Measurements from ENCODE around the gene SYTL3.
"Not testable (repeated sequence)": the region's sequence is repeated elsewhere in the genome, so short reads cannot be mapped to it uniquely, and the experiment has no call there.

Gene SYTL3

DNA sequence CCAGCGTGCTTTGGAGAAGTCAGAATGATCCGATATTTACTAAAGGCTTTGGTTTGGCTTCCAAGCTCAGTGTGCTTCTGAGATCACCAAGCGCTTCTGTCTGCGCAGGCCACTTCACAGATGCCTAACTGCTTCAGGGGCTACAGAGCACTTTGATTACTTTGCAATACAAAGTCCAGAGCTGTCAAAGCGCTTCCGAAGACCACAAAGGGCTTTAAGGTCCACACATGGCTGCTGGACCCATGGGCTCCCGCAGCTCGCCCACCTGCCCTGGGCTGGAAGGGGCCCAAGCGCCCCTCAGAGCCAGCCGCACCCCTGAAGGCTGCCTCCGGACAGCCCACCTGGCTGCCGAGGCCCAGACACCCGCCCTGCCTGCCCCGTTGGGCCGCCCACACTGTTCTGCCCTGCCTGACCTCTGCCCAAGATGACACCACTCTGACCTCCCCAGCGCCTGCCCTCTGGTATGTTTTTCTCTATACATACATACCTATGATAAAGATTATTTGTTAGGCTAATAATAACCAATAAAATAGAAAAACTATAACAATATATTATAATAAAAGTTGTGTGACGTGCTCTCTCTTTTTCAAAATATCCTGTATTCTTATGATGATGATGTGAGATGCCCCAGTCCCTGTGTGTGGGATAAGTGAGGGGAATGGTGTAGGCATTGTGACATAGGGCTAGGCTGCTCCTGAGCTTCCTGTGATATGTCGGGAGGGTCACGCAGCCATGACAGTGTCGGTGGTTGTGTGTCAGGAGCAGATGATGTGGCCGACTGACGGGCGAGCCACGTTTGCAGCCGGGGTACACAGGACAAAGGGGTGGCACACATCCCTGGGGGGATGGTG lies 27.9 kb upstream of the SYTL3 start:
- DNase-seq (ENCODE audit: low spot score) = no peak

DNA sequence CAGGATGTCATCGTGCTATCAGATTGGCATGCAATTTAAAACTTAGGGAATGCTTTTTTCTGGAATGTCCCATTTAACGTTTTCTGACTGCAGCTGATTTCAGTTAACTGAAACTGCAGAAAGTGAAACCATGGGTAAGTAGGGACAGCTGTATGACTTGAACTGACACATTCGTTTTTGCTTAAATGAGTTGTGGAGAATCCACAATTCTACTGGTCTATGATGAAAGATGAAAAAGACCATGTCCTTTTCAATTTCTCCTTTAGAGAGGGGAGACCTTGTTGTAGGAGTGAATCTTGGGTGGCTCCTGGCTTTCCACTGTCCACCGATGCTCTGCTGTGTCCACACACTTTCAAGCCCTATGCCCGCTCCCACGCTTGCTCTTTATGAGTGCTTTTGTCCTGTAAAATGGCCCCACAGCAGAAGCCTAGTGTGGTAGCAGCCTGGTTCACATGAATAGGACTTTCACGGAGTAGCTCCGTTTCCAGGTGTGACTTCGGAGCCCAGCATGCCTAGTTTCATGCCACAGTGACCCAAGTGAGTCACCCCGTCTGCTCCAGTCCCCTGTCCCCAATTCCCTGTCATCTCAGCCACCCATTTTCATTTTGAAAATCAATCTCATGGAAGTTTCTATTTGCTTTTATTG lies 27.2 kb upstream of the SYTL3 start:
- no peak for DNase-seq (ENCODE audit: low spot score)

DNA sequence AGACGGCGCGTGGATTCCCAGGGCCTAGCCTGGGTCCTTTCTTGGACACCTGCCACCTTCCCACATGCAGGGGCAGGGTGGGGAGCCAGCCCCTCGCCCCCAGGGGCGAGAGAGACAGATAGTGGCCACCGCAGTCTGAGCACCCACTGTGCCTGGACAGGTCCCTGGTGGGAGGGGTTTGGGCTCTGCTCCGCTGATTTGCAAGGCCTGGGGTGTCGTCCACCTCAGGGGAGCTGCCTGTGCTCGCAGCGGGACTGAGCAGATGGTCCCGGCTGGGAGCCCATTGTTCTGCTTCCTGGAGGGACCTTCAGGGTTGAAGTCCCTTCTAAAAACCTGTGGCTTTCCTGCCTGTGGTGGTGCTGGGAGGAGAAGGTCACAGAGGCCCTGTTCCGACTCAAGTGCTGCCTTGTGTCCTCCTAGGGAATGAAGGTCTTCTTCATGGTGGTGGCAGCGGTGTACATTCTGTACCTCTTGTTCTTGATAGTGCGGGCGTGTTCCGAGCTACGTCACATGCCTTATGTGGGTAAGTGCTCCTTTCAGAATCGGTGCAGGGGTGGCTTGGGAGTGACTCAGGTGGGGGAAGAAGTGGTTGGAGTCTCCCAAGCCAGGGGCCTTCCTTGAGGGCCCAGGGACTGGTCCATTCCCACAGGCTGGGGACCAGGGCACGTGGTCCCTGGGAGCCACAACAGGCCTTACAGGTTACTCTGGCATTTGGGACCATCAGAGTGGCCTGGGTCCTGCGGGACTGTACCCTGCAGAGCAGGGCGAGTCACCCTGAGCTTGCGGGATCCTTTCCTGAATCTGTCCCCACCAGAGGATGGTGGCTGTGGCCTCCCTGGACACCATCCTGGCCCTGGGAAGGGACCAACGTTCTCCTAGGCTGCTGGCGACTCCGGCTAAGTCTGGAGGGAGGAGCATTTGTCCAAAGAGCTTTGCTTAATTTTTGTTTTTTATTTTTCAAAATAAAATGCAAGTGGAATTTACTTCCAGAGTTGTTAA lies 24.9 kb upstream of the SYTL3 start:
- no peak for DNase-seq (ENCODE audit: low spot score)

DNA sequence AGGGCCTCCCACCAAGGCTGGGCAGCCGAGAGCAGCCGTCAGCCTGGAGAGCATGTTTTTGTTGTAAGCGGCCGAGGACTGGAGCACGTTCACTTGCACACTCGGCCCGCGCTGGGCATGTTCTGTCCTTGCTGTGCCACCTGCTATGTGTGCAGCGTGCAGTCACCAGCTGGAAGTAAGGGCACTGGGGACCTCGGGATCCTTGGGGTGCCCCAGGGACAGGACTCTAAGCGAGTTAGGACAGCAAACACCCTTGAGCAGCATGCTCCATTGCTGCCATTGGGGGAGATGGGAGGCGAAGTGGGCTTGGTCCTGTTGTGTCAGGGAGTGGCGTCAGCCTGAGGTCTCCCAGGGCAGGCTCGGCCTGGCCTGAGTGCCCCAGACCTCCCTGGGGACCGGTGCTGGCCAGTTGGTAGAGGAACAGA lies 24.0 kb upstream of the SYTL3 start:
- DNase-seq (ENCODE audit: low spot score) = no peak

DNA sequence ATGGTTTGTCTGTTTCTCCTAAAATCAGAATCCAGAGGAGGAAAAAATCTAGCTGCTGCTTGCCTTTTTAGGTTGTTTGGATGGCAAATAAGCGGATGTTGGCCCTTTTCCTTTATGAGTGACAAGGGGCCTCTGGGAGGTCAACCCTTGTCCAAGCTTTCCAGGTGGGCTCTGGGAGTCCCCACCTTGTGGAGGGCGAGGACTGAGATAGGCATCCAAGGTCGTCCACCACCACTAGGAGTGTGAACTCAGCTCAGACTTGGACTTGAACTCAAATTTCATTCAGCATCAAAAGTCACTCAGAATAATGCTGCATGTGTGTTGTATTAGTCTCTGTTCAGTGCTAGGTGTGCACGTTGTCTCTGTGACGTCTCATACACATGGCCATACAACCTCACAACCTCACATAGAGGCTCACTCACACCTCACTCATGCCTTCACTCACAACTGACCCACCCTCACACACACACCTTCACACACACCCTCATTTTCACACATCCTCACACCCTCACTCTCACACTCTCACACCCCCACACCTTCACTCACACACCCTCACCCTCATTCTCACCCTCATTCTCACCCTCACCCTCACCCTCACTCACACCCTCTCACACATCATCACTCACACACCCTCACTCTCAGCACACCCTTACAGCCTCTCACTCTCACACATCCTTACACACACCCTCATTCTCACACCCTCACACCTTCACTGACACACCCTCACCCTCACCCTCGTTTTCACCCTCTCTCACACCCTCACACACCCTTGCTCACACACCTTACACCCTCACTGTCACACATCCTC lies 23.3 kb upstream of the SYTL3 start:
- no peak for DNase-seq (ENCODE audit: low spot score)

DNA sequence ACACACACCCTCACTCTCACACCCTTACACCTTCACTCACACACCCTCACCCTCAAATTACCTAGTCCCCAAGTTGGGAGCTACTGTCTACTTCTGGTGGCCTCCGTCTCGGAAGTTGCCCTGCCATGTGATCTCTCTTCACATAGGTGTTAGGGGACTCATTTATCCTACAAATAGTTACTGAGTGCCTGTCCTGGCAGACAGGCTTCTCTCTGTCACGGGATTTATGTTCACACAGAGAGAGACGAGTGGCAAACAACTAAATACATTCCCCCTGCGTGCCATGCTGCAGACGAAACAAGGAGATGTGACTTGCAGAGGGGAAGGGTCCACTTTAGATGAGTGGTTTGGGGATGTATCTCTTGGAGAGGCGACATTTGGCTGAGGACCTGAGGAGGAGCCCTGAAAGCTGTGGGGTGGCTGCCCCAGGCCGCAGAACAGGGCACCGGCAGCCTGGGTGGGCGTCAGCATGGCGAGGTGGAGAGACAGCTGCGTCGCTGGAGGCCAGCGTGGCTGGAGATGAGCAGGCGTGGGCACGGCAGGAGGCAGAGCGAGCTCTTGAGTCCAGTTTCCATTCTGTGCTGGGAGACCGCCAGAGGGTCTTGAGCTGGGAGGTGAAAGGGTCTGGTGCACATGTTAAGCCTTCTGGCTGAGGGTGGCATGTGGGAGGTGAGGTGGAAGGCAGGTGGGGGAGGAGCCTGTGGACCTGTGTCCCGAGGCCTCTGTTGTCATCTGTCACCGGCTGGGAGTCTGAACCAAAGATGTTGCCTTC lies 22.5 kb upstream of the SYTL3 start:
- DNase-seq (ENCODE audit: low spot score) = no peak

DNA sequence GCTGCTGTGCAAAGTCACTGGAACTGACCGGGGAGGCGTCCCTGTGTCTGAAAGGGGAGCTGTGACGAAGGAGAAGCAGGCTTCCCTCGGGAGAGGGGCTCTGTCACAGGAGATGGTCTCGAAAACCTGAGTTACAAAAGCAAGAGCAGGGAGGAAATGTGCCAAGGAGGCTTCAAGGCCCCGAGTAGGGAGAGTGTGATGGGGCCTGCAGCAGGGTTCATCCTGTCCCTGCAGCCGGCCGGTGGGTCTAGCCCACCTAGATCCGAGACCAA lies 22.0 kb upstream of the SYTL3 start:
- no peak for DNase-seq (ENCODE audit: low spot score)

DNA sequence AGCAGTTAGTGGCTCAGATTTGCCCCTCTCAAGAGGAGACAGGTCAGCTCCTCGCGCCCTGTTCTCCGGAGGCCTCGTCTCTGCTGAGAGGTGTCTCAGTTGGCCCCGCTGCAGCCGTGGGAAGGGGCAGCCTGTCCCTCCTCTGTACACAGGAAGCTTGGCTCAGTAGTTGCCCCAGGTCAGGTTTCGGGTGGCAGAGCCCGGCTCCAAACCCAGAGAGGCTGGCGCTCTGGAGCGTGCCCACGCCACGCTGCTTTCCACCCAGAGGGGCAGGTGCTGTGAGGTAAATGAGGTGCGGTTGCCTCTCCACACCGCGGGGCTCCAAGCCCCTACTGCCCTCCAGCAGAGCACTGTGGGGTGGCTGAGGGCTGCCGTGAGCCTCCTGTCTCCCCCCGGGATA lies 21.3 kb upstream of the SYTL3 start:
- no peak for DNase-seq (ENCODE audit: low spot score)

DNA sequence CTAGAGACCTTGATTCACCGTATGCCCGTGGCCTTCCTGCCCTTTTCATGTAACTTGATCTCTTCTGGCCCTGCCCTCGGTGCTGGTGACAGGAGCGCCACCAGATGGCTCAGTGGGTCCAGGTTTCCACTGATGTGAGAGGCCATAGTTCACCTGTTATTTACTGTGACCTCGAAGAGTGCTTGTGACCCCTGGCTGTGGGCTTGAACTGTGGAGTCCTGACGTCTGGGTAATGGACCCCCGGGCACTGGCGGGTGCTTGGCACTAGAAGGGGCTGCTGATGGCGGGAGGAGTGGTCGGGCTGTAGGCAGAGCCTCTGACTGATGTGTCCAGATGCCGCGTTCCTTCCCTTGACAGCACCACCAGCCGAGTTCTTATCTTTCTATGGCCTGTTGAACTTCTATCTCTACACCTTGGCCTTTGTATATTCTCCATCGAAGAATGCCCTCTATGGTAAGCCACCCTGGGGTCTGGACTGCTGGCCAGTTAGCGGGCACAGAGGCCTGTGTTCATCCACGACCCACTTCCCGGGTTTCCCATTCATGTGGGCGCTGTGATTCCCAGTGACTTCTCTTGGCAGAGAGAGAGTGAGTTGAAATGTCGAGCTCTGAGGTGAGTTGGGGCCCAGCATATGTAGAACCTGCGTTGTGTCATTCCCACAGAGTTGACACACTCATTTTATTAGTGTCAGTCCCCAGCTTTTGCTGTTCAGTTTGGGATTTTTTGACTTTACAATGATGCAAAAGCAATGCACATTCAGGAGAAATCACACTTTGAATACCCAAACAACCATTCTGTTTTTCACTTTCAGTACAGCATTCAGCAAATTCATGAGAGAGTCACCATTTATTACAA lies 20.3 kb upstream of the SYTL3 start:
- DNase-seq (ENCODE audit: low spot score) = no peak

DNA sequence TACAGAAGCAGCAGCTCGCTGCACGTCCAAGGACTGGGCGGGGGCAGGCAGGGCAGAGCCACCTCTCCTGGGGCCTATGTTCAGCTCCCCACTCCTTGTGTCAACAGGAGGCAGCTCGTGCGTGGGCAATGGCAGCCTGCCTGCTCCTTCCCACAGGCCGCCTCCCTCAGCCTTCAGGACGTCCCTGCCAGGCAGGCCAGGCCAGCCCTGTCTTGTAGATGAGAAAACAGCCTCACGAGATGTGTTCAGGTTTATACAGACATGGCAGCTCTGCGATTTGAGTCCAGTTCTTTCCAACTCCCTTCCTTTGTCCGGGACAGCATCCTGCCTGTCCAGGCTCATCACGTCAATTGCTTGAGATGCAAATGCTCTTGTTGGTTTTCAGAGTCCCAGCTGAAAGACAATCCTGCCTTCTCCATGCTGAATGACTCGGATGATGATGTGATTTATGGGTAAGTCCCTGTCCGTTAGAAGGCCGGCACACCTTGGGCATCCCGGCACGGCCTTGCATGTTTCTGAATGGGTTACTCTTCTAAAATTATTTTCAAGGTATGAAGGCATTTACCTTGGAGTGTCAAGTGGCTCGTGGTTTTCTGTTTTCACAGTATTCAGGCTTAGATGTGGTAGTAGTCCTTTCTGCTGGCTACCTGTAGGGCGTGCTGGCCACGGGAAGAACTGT lies 18.8 kb upstream of the SYTL3 start:
- DNase-seq (ENCODE audit: low spot score) = no peak

DNA sequence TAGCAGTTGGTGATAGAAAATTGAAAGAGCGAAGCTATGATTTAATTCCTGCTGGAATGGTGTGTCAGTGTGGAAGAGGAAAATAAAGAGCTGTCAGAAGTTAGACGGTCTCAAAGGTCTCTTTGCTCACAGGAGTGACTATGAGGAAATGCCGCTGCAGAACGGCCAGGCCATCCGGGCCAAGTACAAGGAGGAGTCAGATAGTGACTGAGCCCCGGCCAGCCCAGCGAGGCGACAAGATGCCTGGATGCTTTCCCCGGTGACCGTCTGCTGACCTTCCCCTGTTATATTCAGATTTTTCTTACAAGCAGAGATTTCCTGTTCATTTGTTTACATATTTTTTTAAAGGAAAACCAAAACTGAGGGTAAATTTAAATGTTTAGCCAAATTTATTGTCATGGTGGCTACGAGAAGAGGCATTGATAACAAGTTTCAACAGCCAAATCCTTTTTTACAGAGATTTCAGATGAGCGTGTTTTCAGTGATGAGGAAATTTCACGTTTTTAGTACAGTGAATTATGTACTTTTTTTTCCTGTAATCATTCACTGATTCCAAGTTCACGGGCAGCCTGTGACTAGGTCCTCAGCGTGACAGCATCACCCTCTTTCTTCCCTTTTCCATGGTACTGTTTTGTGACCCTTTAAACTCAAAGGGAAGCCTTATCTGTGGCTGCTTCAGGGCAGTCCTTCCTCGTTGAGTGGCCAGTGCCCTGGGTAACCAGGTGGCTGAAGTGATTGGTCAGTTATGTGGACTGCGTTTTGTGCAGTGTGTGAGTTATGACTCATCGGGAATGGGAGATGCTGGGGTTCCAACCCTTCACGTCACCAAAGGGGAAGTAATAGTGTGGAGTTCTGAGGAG lies 17.9 kb upstream of the SYTL3 start:
- no peak for DNase-seq (ENCODE audit: low spot score)

DNA sequence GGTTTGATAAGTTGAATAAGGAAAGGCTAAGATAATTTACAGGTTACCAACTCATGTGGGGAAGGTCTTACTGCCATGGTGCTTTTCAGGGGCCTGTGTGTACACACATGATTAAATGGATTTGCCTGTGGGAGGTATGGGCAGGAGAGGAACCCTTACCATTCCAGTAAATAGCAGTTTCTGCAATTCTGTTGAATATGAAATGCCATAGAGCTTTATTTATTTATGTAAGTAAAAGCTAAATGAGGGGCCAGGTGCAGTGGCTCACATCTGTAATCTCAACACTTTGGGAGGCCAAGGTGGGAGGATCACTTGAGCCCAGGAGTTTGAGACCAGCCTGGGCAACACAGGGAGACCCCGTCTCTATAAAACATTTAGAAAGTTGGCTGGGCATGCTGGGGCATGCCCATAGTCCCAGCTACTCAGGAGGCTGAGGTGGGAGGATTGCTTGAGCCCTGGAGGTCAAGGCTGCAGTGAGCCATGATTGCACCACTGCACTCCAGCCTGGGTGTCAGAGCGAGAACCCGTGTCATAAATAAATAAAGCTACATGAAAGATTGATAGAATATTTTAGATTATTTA lies 17.2 kb upstream of the SYTL3 start:
- DNase-seq (ENCODE audit: low spot score) = not testable (repeated sequence)

DNA sequence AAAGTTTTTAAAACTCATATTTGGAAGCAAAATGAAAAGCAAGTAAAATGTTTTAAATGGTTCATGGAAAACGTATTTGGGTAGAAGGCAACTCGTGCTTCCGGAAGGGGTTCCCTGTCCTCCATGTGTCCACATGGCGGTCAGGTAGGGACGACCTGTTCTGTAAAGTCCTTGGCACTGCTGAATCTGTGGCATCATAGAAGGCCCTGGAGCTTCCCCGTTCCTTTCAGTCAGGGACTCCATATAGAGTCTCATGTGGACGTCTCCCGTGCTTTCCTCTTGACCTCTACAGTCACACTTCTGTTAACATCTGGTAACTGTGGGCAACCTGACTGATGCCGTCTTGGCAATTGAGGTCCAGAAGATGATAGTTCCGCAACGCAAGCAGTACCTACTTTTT lies 16.7 kb upstream of the SYTL3 start:
- DNase-seq (ENCODE audit: low spot score) = no peak

DNA sequence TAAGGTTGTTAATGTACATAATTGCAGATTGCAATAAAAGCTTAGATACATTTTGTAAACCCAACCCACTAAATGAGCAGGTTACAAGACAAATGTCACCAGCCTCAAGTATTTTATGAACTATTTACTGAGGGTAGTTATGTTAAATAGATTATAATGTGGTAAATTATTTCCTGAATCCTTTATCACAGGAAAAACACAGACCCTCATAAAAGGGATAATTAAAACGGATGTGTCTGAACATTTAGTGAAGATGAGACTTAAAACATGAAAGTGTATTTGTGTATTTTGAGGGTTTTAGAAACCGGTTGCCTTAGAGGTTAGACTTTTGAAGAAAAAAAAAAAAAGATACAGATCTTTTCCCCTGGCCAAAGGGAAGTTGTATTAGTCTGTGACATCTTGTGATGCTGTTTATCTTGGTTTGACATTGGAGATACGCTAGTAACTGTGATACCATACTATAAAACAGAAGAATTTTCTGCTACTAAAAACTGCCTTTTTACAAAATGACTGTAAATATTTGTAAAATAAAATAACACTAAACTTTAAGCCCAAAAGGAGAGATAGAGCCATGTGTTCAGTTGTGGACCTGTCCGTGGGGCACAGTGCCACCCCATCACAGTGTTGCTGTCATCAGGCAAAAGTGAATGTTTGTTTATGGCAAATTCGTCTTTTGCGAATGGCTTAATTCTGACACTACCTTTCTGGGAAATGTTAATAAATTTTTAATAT lies 15.0 kb upstream of the SYTL3 start:
- DNase-seq (ENCODE audit: low spot score) = no peak

DNA sequence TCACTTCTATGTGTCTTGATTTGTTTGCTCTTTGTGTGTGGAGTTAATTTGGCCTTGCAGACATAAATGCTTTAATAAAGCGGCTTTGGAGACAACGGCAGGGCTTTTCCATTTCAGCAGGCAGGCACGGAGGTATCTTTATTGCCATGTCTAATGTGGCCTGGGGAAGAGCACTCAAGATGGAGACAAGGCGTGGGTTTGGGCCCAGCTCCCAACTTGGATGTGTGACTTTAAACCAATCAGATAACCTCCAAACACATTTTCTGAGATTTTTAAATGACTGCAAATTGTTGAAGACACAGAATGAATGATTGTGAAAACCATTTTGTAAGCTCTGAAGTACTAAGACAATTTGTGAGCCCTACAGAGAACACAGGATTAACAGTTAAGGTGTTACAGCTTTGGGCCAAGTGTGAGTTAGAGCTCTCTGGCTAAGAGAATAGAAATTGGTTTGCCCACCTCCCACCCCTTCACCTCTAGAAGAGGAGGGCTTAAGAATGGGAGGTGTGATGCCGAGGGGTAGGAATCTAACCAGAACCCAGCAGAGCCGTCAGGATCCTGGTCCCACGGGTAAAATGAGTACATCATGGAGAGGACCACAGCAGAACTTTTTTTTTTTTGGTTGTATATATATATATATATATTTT lies 14.3 kb upstream of the SYTL3 start:
- no peak for DNase-seq (ENCODE audit: low spot score)

DNA sequence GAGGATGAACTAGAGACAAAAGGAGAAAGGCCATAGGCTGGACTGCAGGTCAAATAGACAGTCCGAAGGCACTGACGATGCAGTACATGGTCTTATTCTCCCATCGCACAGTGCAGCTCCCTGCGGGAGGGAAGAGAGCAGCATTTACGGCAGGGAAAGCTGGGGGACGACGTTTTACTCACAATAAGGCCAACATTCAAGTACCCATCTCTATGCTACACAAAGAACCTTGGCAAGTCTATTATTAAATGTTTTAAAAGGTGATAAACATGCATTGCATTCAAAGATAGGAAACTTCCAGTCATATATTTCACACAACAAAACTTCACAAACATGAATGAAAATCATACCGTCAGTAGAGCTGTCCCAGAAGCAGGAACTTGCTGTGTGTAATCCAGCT lies 13.1 kb upstream of the SYTL3 start:
- no peak for DNase-seq (ENCODE audit: low spot score)

DNA sequence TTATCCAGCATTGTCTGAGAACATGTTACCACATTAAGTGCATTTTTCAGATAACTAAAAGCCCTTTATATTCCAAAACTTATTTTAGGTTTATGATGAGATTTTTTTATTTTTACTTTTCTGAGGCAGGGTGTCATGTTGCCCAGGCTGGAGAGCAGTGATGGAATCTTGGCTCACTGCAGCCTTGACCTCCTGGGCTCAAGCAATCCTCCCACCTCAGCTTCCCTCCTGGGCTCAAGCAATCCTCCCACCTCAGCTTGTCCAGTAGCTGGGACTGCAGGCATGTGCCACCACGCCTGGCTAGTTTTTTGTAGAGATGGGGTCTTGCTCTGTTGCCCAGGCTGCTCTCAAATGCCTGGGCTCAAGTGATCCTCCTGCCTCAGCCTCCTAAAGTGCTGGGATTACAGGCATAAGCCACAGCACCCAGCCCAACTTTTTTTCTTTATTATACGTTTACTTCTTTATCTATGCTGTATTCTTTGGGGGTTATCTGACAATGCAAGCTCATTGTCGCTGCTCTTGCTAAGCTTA lies 11.5 kb upstream of the SYTL3 start:
- DNase-seq (ENCODE audit: low spot score) = no peak

Measured in activated CD4-positive, alpha-beta T cell treated with anti-CD3 and anti-CD28 coated beads, Interleukin-2, Interleukin-4, amounts not matched to agents 100 ng/mL and 50 ng/mL, durations not matched to agents 16 hours and 8 hours (primary cell).